GDM1 (cell line): Measurements from ENCODE around the gene PAFAH1B2.
"Not testable (repeated sequence)": the region's sequence is repeated elsewhere in the genome, so short reads cannot be mapped to it uniquely, and the experiment has no call there.

Source experiments
- DNase-seq: peaks from one replicate; lab custom pipeline; 2025; lab: John Stamatoyannopoulos, UW

The PAFAH1B2 gene

GRCh38 chr11:117143871-117144476, at the start of gene PAFAH1B2:
PAFAH1B2 (plus strand) TSS chr11:117144287; CDS start chr11:117152448, 8,161 bp downstream.
- peak; percentile 94 for DNase-seq

- no peak for DNase-seq
Measured at GRCh38 chr11:117094776-117095175, 49.3 kb upstream of the PAFAH1B2 start.

- no peak for DNase-seq
Measured at GRCh38 chr11:117095284-117096161, 48.6 kb upstream of the PAFAH1B2 start.

- no peak for DNase-seq
Measured at GRCh38 chr11:117096201-117096991, 47.7 kb upstream of the PAFAH1B2 start.

GRCh38 chr11:117097014-117097388, 47.1 kb upstream of the PAFAH1B2 start:
- DNase-seq: no peak

- DNase-seq: no peak
Measured at GRCh38 chr11:117097389-117098268, 46.5 kb upstream of the PAFAH1B2 start.

- DNase-seq: peak; percentile 88
Measured at GRCh38 chr11:117098269-117099232, 45.5 kb upstream of the PAFAH1B2 start, which contains the start of gene SIK3. SIK3 (minus strand) TSS chr11:117098428; CDS start chr11:117098415, 13 bp downstream.

GRCh38 chr11:117099696-117100095, 44.4 kb upstream of the PAFAH1B2 start:
- no peak for DNase-seq

GRCh38 chr11:117100556-117100955, 43.5 kb upstream of the PAFAH1B2 start:
- no peak for DNase-seq

GRCh38 chr11:117107701-117108590, 36.1 kb upstream of the PAFAH1B2 start:
- DNase-seq: no peak

- DNase-seq: no peak
Measured at GRCh38 chr11:117110294-117110950, 33.7 kb upstream of the PAFAH1B2 start.

GRCh38 chr11:117112497-117112896, 31.6 kb upstream of the PAFAH1B2 start:
- not testable (repeated sequence) for DNase-seq

GRCh38 chr11:117112939-117113338, 31.1 kb upstream of the PAFAH1B2 start:
- not testable (repeated sequence) for DNase-seq

GRCh38 chr11:117117681-117118080, 26.4 kb upstream of the PAFAH1B2 start:
- no peak for DNase-seq

- no peak for DNase-seq
Measured at GRCh38 chr11:117121176-117121575, 22.9 kb upstream of the PAFAH1B2 start.

GRCh38 chr11:117122556-117122955, 21.5 kb upstream of the PAFAH1B2 start:
- no peak for DNase-seq

- DNase-seq: no peak
Measured at GRCh38 chr11:117126223-117126965, 17.7 kb upstream of the PAFAH1B2 start.
